MCF 10A (cell line): ENCODE results near the gene CDCP2. TPM values are rescaled to one million over a fixed set of nuclear protein-coding genes. Genes with fewer than 3 reads are reported as not detected.

Source experiments
- BruUV-seq: library from RNA; stranded (reverse); fragments of 400-500 nt; replicated peaks from 2 replicates; lab custom pipeline; 2021; lab: Mats Ljungman, UMichigan
- CTCF ChIA-PET: fragments of 300-600 bp; sonication (Branson Sonifier 250); formaldehyde crosslinking; extraction: SDS; loops from one replicate; lab custom pipeline; 2021; ENCODE audit warnings: antibody characterized with exemption, inconsistent platforms; lab: Yijun Ruan, JAX
- POLR2A ChIA-PET: fragments of 300-600, 350-650 bp; sonication (Branson Sonifier 250); formaldehyde crosslinking; extraction: SDS; loops from one replicate; lab custom pipeline; 2020; ENCODE audit warnings: antibody characterized with exemption, inconsistent platforms; lab: Yijun Ruan, JAX
- DNase-seq: peaks from one replicate; pipeline ENCODE4 v3.0.0-alpha.2; 2018; ENCODE audit not compliant: unreplicated experiment
- H3K27ac Mint-ChIP-seq: one replicate; pipeline ENCODE4 v1.8.0; 2022; ENCODE audit warnings: mild to moderate bottlenecking, low read depth, mixed read lengths; ENCODE audit not compliant: unreplicated experiment
- H3K27me3 Mint-ChIP-seq: one replicate; pipeline ENCODE4 v1.8.0; 2022; ENCODE audit warnings: mixed read lengths; ENCODE audit not compliant: insufficient read depth, unreplicated experiment
- H3K36me3 Mint-ChIP-seq: one replicate; pipeline ENCODE4 v1.8.0; 2022; ENCODE audit warnings: mild to moderate bottlenecking, moderate library complexity, mixed read lengths; ENCODE audit not compliant: insufficient read depth, unreplicated experiment
- H3K4me1 Mint-ChIP-seq: one replicate; pipeline ENCODE4 v1.8.0; 2022; ENCODE audit warnings: mixed read lengths; ENCODE audit not compliant: insufficient read depth, unreplicated experiment
- H3K4me3 Mint-ChIP-seq: one replicate; pipeline ENCODE4 v1.8.0; 2022; ENCODE audit warnings: mild to moderate bottlenecking, moderate library complexity, mixed read lengths; ENCODE audit not compliant: unreplicated experiment
- H3K9me3 Mint-ChIP-seq: one replicate; pipeline ENCODE4 v1.8.0; 2022; ENCODE audit warnings: mixed read lengths; ENCODE audit not compliant: unreplicated experiment
- intact Hi-C: fragments of 100-400 bp; cut with micrococcal nuclease; formaldehyde crosslinking; loops from 2 replicates; pipeline ENCODE4 v1.14.1; 2022
- total RNA-seq: library from RNA; stranded (reverse); gene quantifications from 2 replicates; pipeline ENCODE4 v1.2.3, GENCODE V29; 2022
- TF ChIP-seq, protein P1 (sequence below): fragments of 200-600 bp; IDR thresholded peaks from one replicate; pipeline ENCODE4 v1.8.0; 2022; ENCODE audit warnings: antibody characterized with exemption, mild to moderate bottlenecking; ENCODE audit not compliant: unreplicated experiment

Gene CDCP2
- total RNA-seq, 1 experiment from 2014 or later: not detected

DNA sequence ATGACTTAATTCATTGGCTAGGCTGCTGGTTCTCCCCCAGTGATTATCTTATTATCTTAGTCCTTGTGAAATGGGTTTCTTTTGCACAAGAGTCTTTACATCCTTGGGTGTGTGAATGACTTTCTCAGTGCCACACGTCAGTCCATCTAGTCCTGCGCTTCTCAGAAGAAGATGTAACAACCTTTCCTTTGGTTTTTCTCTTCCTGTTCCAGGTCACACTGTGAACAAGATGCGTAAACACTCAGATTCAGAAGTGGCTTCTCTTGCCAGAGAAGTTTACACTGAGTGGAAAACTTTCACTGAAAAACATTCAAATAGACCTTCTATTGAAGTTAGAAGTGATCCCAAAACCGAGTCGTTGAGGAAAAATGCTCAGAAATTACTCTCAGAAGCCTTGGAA lies 64.4 kb downstream of the CDCP2 start:
- DNase-seq: no peak
- TF ChIP-seq, protein P1, sequence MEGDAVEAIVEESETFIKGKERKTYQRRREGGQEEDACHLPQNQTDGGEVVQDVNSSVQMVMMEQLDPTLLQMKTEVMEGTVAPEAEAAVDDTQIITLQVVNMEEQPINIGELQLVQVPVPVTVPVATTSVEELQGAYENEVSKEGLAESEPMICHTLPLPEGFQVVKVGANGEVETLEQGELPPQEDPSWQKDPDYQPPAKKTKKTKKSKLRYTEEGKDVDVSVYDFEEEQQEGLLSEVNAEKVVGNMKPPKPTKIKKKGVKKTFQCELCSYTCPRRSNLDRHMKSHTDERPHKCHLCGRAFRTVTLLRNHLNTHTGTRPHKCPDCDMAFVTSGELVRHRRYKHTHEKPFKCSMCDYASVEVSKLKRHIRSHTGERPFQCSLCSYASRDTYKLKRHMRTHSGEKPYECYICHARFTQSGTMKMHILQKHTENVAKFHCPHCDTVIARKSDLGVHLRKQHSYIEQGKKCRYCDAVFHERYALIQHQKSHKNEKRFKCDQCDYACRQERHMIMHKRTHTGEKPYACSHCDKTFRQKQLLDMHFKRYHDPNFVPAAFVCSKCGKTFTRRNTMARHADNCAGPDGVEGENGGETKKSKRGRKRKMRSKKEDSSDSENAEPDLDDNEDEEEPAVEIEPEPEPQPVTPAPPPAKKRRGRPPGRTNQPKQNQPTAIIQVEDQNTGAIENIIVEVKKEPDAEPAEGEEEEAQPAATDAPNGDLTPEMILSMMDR: no peak
- ChIA-PET POLR2A (no interaction called here), CTCF (interaction anchor here (0.5 kb wide), 1 partner anchor 72 kb away, joined by 3 read pairs; no protein-coding TSS in a partner anchor)
- Mint-ChIP-seq H3K27me3 (no peaks in the 10 kb centered on the region), H3K36me3 (peaks cover 6% of the 10 kb centered on the region), H3K9me3 (no peaks in the 10 kb centered on the region), H3K4me1 (no peaks in the 10 kb centered on the region), H3K27ac (no peak overlapping the region), H3K4me3 (no peak overlapping the region)
- no TSS peak for BruUV-seq
- intact Hi-C loops: no loop called here

DNA sequence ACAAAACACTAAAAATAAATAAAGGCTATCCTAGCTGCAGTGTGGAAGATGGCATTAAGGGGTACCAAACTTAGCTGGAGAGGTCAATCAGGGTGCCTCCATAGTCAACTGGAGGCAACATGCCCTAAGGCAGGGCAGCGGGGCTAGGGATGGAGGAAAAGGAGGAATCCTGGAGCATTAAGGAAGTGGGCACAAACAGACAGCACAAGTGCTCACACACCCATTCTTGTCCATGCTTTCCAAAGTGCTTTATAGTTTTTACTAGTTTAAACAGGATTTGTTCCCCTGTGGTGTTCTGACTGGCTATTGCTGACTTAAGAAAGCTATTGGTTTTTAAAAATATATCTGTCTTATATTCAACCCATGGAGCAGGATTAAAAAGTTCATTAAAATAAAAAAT lies 66.0 kb downstream of the CDCP2 start:
- CTCF ChIA-PET: no interaction called here
- POLR2A ChIA-PET: interaction anchor here (1.6 kb wide), 1 partner anchor 13 kb away, joined by 3 read pairs; no protein-coding TSS in a partner anchor
- Mint-ChIP-seq H3K27ac (no peak overlapping the region), H3K36me3 (peaks cover 6% of the 10 kb centered on the region), H3K4me3 (no peak overlapping the region), H3K9me3 (no peaks in the 10 kb centered on the region), H3K27me3 (no peaks in the 10 kb centered on the region), H3K4me1 (peaks cover under 1% of the 10 kb centered on the region)
- no TSS peak for BruUV-seq
- intact Hi-C loops: no loop called here
- TF ChIP-seq, protein P1: no peak
- DNase-seq: no peak

DNA sequence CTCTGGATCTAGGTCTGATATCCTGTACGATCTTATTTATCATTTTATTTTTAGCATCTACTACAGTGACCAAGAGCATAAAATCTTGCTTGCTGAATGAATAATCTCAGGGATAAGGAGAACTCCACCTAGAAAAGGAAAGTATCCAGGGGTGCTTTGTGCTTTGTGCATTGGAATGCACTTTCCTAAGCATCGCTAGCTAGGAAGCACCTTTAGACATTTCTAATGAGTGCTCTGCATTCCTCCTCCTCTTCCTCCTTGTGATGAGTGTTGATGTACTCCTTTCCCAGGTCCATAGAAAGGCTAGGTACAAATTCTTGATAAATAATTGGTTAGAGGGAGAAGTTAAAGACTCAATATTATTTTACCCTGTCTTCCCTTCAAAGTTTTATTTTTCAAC lies 68.0 kb downstream of the CDCP2 start:
- no peak for DNase-seq
- intact Hi-C loops: no loop called here
- Mint-ChIP-seq H3K27me3 (no peaks in the 10 kb centered on the region), H3K4me3 (no peak overlapping the region), H3K36me3 (peaks cover 6% of the 10 kb centered on the region), H3K9me3 (no peaks in the 10 kb centered on the region), H3K4me1 (peaks cover 6% of the 10 kb centered on the region), H3K27ac (no peak overlapping the region)
- ChIA-PET CTCF (interaction anchor here (1.6 kb wide), 2 partner anchors 14 to 224 kb away, joined by 4 to 6 read pairs; no protein-coding TSS in a partner anchor), POLR2A (interaction anchor here (1.2 kb wide), 1 partner anchor 10 kb away, joined by 4 read pairs; no protein-coding TSS in a partner anchor)
- no TSS peak for BruUV-seq
- TF ChIP-seq, protein P1: no peak

Other genes with a start within 250 kb of the CDCP2 start
- gene IFT25, start 207.3 kb downstream of the CDCP2 start, total RNA-seq: 20.6 and 22.3 TPM in 2 replicates
- 39.1 and 41.2 TPM in 2 replicates for gene LRRC42, start 206.7 kb downstream of the CDCP2 start, total RNA-seq
- gene LDLRAD1, start 134.8 kb downstream of the CDCP2 start, total RNA-seq: not detected in 2 replicates
- 192 and 231 TPM in 2 replicates for gene TMEM59, start 99.8 kb downstream of the CDCP2 start, total RNA-seq
- gene TCEANC2, start 99.4 kb downstream of the CDCP2 start, total RNA-seq: 3.6 and 6.0 TPM in 2 replicates
- 4.6 and 5.4 TPM in 2 replicates for gene CYB5RL, start 47.0 kb upstream of the CDCP2 start, total RNA-seq
- 98.2 and 128 TPM in 2 replicates for gene MRPL37, start 47.2 kb upstream of the CDCP2 start, total RNA-seq